MM.1S (cell line): Measurements from ENCODE around the gene NCBP2.

ENCODE experiments used
- DNase-seq: peaks from one replicate; pipeline ENCODE4 v3.0.0-alpha.2; 2015
- H2AFZ ChIP-seq: fragments of 300-600 bp; sonication (generic); 2 replicates; pipeline ENCODE4 v1.6.0; 2016; ENCODE audit warnings: antibody characterized with exemption, low read length
- H3F3A ChIP-seq: fragments of 300-600 bp; sonication (generic); 2 replicates; pipeline ENCODE4 v1.6.1; 2016; ENCODE audit warnings: mild to moderate bottlenecking, antibody characterized with exemption, low read length, moderate library complexity, mixed read lengths; ENCODE audit not compliant: insufficient read depth
- H3K27ac ChIP-seq: fragments of 300-600 bp; sonication (generic); 2 replicates; pipeline ENCODE4 v1.5.1; 2016; ENCODE audit warnings: mild to moderate bottlenecking, low read length
- H3K27me3 ChIP-seq: fragments of 300-600 bp; sonication (generic); replicated peaks from 2 replicates; pipeline ENCODE4 v1.6.0; 2016; ENCODE audit warnings: low read length; ENCODE audit not compliant: insufficient read depth
- H3K36me3 ChIP-seq: fragments of 300-600 bp; sonication (generic); replicated peaks from 2 replicates; pipeline ENCODE4 v1.6.1; 2016; ENCODE audit warnings: mild to moderate bottlenecking, low read length, mixed read lengths; ENCODE audit not compliant: insufficient read depth
- H3K4me1 ChIP-seq: fragments of 300-600 bp; sonication (generic); 2 replicates; pipeline ENCODE4 v1.6.1; 2016; ENCODE audit warnings: low read length, mixed read lengths
- H3K4me2 ChIP-seq: fragments of 300-600 bp; sonication (generic); 2 replicates; pipeline ENCODE4 v1.6.0; 2016; ENCODE audit warnings: low read depth, low read length
- H3K4me3 ChIP-seq: fragments of 300-600 bp; sonication (generic); 2 replicates; pipeline ENCODE4 v1.5.1; 2016; ENCODE audit warnings: low read length, mixed read lengths
- H3K79me2 ChIP-seq: fragments of 300-600 bp; sonication (generic); 2 replicates; pipeline ENCODE4 v1.6.1; 2016; ENCODE audit warnings: mixed run types, low read length, mixed read lengths
- H3K9ac ChIP-seq: fragments of 300-600 bp; sonication (generic); 2 replicates; pipeline ENCODE4 v1.6.1; 2016; ENCODE audit warnings: low read length, mixed read lengths
- H3K9me2 ChIP-seq: fragments of 300-600 bp; sonication (generic); replicated peaks from 2 replicates; pipeline ENCODE4 v1.6.1; 2016; ENCODE audit warnings: mild to moderate bottlenecking, low read length, mixed read lengths; ENCODE audit not compliant: insufficient read depth
- H3K9me3 ChIP-seq: fragments of 300-600 bp; sonication (generic); replicated peaks from 2 replicates; pipeline ENCODE4 v1.6.1; 2016; ENCODE audit warnings: mild to moderate bottlenecking, low read length, mixed read lengths; ENCODE audit not compliant: insufficient read depth
- H4K20me1 ChIP-seq: fragments of 300-600 bp; sonication (generic); 2 replicates; pipeline ENCODE4 v1.6.1; 2016; ENCODE audit warnings: mild to moderate bottlenecking, low read length, moderate library complexity, mixed read lengths; ENCODE audit not compliant: insufficient read depth
- EZH2 ChIP-seq: fragments of 300-600 bp; sonication (generic); optimal IDR thresholded peaks from 2 replicates; pipeline ENCODE3; 2017; ENCODE audit warnings: low read depth, mild to moderate bottlenecking, antibody characterized with exemption, low read length, mixed read lengths
- EZH2phosphoT487 ChIP-seq: fragments of 300-600 bp; sonication (generic); IDR thresholded peaks from 2 replicates; pipeline ENCODE4 v1.6.1; 2018; ENCODE audit warnings: antibody characterized with exemption, low read length
- TF ChIP-seq, protein P1 (sequence below): fragments of 300-600 bp; sonication (generic); IDR thresholded peaks from 2 replicates; pipeline ENCODE4 v1.5.1; 2016; ENCODE audit warnings: antibody characterized with exemption, low read length, mixed read lengths

The NCBP2 gene

DNA sequence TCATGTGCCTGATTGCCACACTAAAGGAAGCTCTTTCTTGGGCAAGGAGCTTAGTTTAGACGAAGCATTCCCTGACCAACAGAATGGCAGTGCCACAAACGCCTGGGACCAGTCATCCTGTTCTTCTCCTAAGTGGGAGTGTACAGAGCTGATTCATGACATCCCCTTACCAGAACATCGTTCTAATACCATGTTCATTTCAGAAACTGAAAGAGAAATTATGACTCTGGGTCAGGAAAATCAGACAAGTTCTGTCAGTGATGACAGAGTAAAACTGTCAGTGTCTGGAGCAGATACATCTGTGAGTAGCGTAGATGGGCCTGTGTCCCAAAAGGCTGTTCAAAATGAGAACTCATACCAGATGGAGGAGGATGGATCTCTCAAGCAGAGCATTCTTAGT is 56.2 kb downstream of the NCBP2 start:
- no peak overlapping the region for H3K9ac ChIP-seq
- no peak overlapping the region for H2AFZ ChIP-seq
- H3K9me3 ChIP-seq, result no peaks in the 10 kb centered on the region
- TF ChIP-seq EZH2 (no peak), EZH2phosphoT487 (no peak)
- TF ChIP-seq, protein P1, sequence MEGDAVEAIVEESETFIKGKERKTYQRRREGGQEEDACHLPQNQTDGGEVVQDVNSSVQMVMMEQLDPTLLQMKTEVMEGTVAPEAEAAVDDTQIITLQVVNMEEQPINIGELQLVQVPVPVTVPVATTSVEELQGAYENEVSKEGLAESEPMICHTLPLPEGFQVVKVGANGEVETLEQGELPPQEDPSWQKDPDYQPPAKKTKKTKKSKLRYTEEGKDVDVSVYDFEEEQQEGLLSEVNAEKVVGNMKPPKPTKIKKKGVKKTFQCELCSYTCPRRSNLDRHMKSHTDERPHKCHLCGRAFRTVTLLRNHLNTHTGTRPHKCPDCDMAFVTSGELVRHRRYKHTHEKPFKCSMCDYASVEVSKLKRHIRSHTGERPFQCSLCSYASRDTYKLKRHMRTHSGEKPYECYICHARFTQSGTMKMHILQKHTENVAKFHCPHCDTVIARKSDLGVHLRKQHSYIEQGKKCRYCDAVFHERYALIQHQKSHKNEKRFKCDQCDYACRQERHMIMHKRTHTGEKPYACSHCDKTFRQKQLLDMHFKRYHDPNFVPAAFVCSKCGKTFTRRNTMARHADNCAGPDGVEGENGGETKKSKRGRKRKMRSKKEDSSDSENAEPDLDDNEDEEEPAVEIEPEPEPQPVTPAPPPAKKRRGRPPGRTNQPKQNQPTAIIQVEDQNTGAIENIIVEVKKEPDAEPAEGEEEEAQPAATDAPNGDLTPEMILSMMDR, result no peak
- peaks cover 14% of the 10 kb centered on the region for H3K36me3 ChIP-seq
- H3F3A ChIP-seq, result peaks cover 16% of the 10 kb centered on the region
- H3K4me3 ChIP-seq, result no peak overlapping the region
- no peak overlapping the region for H3K27ac ChIP-seq
- no peak for DNase-seq
- H3K79me2 ChIP-seq, result peaks cover 95% of the 10 kb centered on the region
- H4K20me1 ChIP-seq, result peaks cover 18% of the 10 kb centered on the region
- H3K4me1 ChIP-seq, result peaks cover 18% of the 10 kb centered on the region
- no peak overlapping the region for H3K4me2 ChIP-seq
- H3K9me2 ChIP-seq, result no peaks in the 10 kb centered on the region
- H3K27me3 ChIP-seq, result no peaks in the 10 kb centered on the region
